ENCODE measurements around the gene RPL27. TPM values are rescaled to one million over a fixed set of nuclear protein-coding genes. Genes with fewer than 3 reads are reported as not detected.

The RPL27 gene
- total RNA-seq, 1 donor from 2014 or later: 743 TPM

DNA sequence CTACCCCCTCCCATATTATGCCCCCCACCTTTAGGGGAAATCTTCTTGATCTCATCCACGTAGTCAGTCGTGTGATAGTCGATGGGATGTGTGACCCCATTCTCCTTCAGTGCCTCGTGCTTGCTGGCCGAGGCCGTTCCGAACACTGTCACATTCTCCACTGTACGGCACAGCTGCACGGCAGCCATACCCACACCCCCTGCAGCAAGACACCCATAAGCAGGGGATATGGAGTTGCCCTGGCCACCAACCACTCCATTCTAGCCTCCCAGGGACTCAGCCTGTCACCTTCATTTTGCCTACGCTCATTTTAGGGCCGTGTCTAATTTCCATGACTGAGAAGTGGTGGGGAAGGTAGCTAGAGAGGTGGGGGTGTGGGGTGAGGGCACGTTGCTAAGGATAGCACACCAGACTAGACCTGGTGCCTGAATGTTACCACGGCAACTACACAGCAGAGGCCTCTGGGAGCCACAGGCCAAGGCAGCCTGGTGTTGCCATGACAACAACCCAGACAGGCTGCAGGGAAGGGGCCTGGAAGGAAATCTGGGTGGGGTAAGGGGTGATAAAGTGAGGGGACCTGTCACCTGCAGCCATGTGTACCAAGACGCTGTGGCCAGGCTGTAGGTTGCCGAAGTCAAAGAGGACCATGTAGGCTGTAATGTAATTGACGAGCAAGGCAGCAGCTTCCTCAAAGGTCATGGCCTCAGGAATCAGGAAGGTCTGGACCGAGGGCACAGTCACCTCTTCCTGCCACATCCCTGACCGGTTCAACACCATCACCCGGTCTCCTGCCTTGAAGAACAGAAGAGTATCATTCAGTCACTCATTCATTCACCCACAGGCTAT, 20.0 kb downstream of the RPL27 start:
- DNase-seq (ENCODE audit: low spot score) (no peak), ATAC-seq (no peak)
- intact Hi-C loops (cut with DNase I): no loop called here

- DNase-seq (ENCODE audit: low spot score) (no peak), ATAC-seq (no peak)
- intact Hi-C loops (cut with DNase I): no loop called here
Measured at GRCh38 chr17:43018932-43019331, 20.7 kb downstream of the RPL27 start.

DNA sequence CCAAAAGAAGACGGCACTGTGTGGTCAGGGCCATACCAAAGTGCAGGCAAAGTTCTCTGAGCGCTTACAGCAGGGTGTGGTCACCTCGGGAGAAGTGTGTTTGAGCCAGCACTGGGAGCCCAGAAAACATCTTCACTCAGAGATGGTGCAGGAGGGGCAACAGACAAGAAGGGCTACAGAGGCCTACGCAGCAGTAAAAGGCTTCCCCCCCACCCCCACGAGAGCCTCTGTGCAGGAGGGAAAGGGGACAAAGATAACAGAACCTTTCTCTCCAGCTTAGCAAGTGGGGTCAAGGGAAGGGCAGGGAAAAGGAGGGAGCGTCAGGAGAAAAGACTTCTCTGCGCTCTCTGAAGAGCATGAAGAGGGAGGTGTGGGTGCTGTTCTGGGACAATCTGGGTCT, 21.2 kb downstream of the RPL27 start:
- ATAC-seq (no peak), DNase-seq (ENCODE audit: low spot score) (no peak)
- intact Hi-C loops (cut with DNase I): no loop called here

DNA sequence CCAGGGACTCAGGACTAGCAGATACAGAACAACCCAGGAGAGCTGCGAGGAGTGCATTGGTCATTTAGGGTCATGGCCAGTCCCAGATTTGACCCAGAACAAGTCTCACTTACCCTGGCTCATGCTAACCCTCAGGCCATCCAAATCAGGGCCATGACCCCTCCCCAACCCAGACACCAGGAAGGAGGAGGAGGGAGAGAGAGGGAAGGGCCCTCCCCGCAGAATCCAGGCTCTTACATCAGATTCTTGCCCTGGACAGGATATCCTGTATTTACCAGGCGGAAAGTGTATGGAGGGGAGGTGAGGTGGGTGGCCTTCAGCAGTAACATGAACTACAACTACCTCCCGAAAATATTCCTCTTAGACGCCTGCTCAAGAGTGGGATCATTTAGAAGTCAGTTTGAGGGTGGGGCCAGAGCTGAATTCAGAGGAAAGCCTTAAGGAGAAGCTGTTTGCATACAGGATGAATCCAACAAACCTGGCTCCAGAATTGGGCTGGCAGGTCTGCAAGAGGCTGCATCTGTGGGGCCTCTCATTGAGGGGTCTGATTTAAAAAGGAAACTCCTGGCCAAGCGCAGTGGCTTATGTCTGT, 21.9 kb downstream of the RPL27 start:
- no peak for ATAC-seq
- no peak for DNase-seq (ENCODE audit: low spot score)
- intact Hi-C loops (cut with DNase I): no loop called here

DNA sequence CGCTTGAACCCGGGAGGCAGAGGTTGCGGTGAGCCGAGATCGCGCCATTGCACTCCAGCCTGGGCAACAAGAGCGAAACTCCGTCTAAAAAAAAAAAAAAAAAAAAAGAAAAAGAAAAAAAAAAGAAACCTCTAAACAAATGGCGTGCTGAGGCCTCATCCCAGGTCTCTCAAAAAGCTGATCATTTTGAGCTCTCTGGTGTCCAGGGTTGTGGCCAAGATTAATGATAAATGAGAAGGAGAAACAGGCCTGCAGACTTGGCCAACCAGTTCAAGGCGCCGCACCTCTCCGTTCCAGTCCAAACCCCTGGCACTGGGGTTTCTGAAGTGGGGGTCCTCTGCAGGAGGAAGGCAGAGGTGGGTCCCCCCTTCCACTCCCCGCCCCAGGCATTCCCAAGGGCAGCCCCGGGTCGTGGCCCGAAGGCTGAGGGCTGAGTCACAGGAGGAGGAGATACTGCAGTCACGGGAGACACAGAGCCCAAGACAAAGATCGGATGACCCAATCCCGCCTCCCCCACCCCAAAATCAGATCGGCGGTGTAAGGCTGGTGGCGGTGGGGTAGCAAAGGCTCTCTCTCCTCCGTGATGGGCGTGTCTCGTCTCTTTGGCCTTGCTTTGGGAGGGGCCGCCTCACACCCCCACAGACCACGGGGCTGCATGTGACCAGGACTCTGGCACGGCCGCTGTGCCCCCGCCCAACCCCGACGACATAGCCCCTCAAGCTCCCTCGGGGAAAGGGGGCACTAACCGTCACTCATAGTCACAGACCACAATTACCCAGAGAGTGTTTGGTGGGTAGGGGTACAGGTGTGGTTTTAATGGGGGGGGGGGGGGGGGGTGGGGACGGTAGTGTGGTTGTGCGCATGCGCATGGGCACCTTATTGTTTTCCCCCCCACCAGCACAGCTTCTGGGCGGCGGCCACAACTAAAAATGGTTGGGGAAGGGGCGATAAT, 22.8 kb downstream of the RPL27 start:
- intact Hi-C loops (cut with DNase I): no loop called here
- ATAC-seq: peak; percentile 70
- peak; percentile 89 for DNase-seq (ENCODE audit: low spot score)

- intact Hi-C loops (cut with DNase I): no loop called here
- peak; percentile 92 for DNase-seq (ENCODE audit: low spot score)
Measured at GRCh38 chr17:43021741-43022512, 23.7 kb downstream of the RPL27 start, which contains the start of gene VAT1. TSS of gene VAT1 (minus strand) at chr17:43022385. CDS start at chr17:43022322, 63 bp downstream.

DNA sequence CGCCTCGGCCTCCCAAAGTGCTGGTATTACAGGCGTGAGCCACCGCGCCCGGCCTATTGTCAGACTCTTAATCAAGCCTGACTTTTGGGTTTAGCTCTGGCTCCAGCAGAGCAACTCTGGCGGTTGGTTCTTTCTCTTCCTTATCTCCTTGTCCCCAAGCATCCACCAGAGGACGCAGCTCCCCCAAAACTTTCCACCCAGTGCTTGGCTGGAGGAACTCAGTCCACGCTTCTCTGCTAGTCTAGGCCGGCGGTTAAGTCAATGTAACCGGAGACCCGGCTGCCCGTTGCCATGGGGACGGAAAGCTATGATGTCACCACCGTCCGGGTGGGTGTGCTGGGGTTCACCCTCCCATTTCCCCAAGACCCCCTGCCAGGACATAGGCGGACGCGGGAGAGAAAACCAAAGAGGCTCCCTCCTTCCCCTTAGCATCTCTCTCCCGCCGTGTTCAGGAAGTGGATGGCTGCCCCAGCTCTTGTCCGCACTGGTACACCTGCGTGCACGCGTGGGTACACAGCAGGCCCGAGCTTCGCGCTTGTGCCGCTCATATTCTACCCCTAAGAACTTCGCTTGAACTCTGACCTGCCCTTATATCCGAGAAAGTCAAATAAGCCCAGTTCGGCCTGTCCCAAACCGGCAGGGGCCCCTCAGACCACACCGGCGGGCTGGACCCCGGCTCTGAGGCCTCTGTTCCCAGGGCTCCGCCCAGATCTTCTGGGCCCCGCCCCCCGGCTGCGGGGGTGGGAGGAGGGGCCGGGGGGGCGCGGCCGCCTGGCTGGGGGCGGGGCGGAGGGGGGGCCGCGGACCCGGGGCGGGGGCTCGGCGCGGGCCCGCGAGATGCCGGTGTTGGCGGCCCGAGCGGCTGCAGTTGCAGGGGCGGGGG, 26.4 kb downstream of the RPL27 start, which contains the start of gene RND2:
Gene RND2, plus strand, starts transcription at position 825 of the 883 bp plus-strand sequence. CDS start 117 bp downstream, outside the sequence.
- ATAC-seq (peak; percentile 80), DNase-seq (ENCODE audit: low spot score) (peak; percentile 94)
- intact Hi-C loops (cut with DNase I): no loop called here

More at GRCh38 chr17:43021741-43022512, 23.7 kb downstream of the RPL27 start, which contains the start of gene VAT1:
- ATAC-seq: peak; percentile 73

DNA sequence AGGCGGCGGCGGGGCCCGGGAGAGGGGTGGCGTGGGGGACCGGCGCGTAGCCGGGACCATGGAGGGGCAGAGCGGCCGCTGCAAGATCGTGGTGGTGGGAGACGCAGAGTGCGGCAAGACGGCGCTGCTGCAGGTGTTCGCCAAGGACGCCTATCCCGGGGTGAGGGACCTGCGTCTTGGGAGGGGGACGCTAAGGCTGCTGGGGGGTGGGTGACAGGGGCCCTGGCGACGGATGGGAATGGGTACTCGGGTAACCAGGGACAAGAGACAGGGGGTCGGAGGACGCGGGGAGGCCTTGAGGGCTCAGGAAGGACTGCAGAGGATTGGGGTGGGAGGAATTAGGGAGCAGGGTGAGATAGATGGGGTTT, 27.1 kb downstream of the RPL27 start:
- intact Hi-C loops (cut with DNase I): no loop called here
- DNase-seq (ENCODE audit: low spot score) (peak; percentile 74), ATAC-seq (no peak)

- ATAC-seq (no peak), DNase-seq (ENCODE audit: low spot score) (no peak)
- intact Hi-C loops (cut with DNase I): no loop called here
Measured at GRCh38 chr17:43025766-43026537, 27.7 kb downstream of the RPL27 start.

GRCh38 chr17:43026595-43026994, 28.4 kb downstream of the RPL27 start:
- intact Hi-C loops (cut with DNase I): no loop called here
- DNase-seq (ENCODE audit: low spot score): no peak
- no peak for ATAC-seq

DNA sequence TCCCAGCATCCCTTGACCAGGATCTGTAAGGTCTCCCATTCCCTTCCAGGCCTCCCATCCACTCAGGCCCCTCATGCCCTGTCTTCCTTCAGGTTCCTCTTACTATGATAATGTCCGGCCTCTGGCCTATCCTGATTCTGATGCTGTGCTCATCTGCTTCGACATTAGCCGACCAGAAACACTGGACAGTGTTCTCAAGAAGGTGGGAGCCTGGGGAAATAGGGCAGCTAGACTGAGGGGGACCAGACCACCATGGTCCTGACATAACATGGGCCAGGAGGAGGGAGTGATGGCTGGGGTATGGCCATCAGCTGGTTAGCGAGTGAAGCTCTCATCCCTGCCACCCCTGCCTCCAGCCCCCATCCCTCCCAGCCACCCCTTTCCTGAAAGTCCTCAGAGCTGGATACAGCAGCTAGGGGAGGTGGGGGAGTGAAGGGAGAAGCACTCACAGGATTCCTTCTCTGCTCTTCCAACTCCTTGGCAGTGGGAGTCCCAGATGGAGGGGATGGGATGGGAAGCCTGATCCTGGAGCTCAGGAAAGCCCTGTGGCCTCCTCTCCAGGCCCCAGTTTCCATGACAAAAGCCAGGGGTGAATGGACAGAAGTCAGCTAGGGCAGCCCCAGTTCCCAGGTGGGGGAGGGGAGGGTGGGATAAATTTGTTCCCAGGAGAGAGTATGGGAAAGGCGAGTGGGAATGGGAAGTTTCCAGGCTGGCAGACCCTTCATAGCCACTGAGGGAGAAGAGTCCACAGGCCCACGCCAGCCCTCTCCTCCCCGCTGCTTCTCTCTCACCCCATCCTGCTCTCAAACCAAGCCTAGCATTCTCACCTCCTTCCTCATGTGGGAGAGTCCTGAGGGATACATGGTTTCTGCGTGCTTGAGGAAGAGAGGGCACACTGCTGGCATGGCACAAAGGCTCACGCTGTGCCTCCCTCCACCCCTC, 29.1 kb downstream of the RPL27 start:
- ATAC-seq (no peak), DNase-seq (ENCODE audit: low spot score) (no peak)
- intact Hi-C loops (cut with DNase I): no loop called here

- no peak for ATAC-seq
- no peak for DNase-seq (ENCODE audit: low spot score)
- intact Hi-C loops (cut with DNase I): no loop called here
Measured at GRCh38 chr17:43028221-43028861, 30.1 kb downstream of the RPL27 start.

DNA sequence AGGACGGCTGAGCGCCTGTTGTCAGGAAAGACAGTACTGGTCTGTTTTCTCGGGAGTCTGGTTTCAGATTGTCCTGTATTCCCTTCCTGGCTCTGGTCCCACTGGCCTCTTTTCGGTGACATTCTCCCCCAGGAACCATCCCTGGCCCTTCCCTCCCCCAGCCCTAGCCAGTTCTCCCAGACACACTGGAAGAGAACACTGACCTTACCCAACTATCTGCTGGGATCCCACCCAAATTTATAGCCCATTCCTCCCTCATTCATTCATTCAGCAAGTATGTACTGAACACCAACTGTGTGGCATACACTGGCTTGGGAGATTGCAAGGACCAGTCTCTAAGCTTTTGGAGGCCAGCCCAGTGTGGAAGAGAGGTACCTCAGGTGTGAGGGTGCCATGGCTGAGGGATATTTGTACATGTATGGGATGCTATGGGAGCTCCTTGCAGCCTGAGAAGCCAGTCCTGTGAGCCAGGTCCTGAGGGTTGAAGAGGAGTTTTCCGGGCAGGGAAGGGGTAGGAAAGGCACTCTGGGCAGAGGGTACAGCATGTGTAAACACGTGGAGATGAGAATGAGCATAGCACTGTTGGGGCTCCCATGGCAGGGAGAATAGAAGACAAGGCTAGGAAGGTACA, 32.0 kb downstream of the RPL27 start:
- intact Hi-C loops (cut with DNase I): no loop called here
- DNase-seq (ENCODE audit: low spot score) (no peak), ATAC-seq (no peak)

GRCh38 chr17:43031666-43032065, 33.4 kb downstream of the RPL27 start:
- DNase-seq (ENCODE audit: low spot score): no peak
- intact Hi-C loops (cut with DNase I): no loop called here
- no peak for ATAC-seq

All from sciatic nerve (tissue), 2 donors.